ENCODE results near the gene SFXN1.

GRCh38 chr5:175547842-175548241 lies 69.5 kb downstream of the SFXN1 start:
- no peak for TF ChIP-seq CTCF (IDR thresholded peaks at IDR 0.05 in 8 of 11, conservative IDR thresholded peaks at IDR 0.05 in 3 of 11)
- TF ChIP-seq POLR2AphosphoS5 (IDR thresholded peaks at IDR 0.05), result no peak
- no peak for TF ChIP-seq POLR2A (IDR thresholded peaks at IDR 0.05)

All from spleen (tissue), 7 donors.